GM21786 (cell line): Measurements from ENCODE around the gene CARS1.
"Not testable (repeated sequence)": the region's sequence is repeated elsewhere in the genome, so short reads cannot be mapped to it uniquely, and the experiment has no call there.

Source experiments
- ATAC-seq: cut with Tn5 transposase; IDR thresholded peaks from one replicate; pipeline ENCODE4 v1.9.1; 2021; ENCODE audit not compliant: unreplicated experiment

CARS1 gene

DNA sequence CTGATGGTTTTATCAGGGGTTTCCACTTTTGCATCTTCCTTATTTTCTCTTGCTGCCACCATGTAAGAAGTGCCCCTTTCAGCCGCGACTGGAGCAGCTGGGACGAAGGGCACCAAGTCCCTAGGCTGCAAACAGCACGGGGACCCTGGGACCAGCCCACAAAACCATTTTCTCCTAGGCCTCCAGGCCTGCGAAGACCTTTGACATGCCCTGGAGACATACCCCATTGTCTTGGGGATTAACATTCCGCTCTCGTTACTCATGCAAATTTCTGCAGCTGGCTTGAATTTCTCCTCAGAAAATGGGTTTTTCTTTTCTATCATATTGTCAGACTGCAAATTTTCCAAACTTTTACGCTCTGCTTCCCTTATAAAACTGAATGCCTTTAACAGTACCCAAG is 6.7 kb upstream of the CARS1 start:
- not testable (repeated sequence) for ATAC-seq

DNA sequence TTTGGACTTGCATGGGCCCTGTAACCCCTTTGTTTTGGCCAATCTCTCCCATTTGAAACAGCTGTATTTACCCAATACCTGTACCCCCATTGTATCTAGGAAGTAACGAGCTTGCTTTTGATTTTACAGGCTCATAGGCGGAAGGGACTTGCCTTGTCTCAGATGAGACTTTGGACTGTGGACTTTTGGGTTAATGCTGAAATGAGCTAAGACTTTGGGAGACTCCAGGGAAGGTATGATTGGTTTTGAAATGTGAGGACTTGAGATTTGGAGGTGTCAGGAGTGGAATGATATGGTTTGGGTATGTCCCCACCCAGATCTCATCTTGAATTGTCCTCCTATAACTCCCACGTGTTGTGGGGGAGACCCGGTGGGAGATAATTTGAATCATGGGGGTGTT is 6.2 kb upstream of the CARS1 start:
- not testable (repeated sequence) for ATAC-seq

DNA sequence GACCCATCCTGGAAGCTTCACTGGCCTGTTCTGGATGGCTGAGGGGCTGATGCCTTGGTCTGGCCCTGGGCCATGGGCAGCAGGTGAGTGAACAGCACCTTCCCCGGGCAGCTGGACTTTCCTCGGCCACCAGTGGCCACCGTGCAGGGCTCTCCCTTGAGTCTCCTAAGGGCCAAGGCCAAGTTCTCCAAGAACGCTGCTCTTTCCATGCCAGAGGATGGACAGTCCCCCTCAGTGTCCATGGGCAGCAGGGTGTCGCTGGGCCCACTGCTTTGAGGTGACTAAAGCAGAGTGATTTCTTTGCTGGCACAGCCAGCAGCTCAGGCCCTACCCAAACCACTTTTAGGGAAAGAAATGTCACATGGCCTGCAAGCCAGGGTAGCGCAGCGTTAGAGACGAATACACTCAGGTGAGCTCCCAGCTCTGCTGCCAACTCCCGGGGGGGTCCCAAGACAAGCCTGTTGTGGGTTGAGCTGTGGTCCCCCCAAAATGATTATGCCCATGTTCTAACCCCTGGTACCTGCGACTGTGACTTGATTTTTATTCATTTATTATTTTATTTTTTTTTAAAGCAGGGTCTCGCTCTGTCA is 3.3 kb upstream of the CARS1 start:
- ATAC-seq, result no peak

DNA sequence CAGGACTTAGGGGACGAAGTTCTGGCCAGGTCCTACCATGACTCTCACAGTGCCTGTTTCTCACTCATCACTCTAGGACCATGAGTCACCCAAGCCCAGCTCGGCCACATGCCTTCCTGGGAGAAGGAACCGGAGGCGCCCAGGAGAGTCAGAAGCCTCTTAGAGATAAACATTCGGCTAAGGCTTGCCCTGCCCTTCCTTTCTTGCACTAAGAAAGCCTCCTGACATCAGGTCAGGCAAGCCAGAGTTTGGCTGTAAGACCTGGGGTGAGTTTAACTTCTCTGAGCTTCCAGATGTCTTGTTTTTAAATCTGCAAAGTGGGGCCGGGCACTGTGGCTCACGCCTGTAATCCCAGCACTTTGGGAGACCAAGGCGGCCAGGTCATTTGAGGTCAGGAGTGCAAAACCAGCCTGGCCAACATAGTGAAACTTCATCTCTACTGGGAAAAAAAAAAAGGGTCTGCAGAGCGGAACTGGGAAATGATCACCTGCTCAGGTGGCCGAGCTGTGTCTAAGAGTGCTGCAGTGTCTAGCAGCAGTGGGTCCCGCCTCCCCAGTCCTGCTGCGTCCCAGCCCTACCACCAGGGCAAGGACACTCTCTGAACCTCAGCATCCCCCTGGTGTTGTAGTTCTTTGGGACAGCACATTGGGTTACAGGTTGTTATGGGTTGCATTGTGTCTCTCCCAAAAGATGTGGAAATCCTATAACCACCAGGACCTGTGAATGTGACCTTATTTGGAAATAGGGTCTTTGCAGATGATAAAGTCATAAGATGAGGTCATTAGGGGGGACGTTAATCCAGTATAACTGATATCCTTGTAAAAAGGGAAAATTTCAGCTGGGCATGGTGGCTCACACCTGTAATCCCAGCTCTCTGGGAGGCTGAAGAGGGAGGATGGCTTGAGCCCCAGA is 1.8 kb upstream of the CARS1 start:
- no peak for ATAC-seq

DNA sequence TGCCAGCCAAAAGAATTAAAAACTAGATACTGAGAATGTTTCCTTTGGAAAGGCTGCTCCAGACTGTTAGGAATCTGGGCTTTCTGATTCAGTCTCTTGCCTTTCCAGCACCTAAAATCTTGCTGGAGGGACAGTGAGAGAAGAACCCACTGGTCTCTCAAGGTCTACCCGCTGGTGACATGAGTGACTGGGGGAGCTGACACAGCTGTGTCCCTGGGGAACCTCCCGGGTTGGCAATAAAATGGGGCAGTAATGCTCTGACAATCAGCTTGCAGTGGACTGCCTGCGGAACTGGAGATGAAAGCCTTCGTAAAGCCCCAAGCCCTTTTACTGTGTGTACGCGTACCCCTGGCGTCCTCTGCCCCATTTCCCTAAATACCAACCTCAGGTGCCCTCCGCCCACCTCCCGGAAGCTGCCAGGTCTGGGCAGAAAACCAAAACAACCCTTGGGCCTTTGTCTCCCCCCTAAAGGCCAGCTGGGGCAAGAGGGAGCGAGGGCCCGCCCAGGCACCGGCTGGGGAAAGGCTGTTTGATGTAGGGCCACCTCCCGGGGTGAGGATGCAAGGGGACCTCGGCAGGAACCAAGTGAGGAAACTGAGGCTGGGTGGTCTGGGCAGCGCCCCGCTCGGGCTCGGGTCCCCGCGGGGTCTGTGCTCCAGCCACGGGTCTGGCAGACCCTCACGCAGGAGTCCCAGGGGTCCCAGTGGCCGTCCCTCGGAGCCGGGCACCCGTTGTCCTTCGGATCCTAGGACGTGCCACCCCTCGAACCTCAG is 741 bp downstream of the CARS1 start:
- ATAC-seq, result no peak

DNA sequence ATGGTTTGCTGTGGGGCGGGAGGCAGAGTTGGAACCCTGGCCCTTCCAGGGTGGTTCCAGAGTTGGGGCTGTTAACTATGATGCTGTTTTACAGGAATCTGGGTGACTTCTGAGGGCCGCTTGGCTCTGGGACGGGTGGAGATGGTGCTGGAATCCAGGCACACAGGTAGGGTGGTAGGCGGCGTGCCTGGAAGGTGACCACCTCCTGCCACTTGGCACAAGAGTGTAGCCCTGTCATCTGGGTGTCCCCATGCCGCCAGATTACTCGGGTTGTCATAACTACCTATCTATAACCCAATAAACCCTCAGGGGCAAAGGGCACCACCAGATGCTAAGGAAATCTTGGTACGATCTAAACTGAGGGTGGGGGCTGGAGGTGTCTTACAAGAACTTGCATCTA is 1.3 kb downstream of the CARS1 start:
- no peak for ATAC-seq

DNA sequence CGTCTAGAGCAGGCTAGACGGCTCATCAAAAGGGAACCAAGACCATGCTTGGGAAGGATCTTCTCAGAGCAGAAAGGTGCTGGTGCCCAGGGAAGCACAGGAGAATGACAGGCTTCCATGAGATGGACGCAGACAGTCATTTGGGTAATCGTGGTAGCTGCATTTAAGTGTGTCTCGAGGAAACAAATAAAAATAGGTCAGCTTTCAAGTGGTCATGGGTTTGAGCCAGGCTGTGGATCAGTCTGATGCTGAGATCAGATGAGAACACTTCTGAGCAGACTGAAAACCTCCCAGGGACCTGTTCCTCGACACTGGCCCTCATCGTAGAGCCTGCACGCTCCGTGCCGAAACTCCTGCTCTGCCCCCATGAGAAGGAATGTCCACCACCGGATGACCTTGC is 4.7 kb downstream of the CARS1 start:
- no peak for ATAC-seq

DNA sequence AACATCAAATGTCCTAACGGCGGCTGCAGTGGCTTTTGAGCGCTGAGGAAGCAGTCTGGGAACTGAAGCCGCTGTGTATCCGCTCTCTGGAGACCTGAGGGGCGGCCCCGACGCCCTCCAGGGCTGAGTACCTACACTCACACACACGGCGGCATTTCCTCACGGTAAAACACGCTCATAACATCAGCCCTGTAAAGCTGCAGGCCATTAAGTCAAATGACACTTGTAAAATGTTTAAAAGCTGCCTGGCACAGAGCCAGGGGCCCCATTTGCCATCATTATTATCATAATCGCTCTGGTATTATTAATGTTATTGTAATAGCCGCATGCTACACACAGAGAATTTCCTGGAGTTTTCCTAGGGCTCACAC is 5.1 kb downstream of the CARS1 start:
- ATAC-seq, result no peak

DNA sequence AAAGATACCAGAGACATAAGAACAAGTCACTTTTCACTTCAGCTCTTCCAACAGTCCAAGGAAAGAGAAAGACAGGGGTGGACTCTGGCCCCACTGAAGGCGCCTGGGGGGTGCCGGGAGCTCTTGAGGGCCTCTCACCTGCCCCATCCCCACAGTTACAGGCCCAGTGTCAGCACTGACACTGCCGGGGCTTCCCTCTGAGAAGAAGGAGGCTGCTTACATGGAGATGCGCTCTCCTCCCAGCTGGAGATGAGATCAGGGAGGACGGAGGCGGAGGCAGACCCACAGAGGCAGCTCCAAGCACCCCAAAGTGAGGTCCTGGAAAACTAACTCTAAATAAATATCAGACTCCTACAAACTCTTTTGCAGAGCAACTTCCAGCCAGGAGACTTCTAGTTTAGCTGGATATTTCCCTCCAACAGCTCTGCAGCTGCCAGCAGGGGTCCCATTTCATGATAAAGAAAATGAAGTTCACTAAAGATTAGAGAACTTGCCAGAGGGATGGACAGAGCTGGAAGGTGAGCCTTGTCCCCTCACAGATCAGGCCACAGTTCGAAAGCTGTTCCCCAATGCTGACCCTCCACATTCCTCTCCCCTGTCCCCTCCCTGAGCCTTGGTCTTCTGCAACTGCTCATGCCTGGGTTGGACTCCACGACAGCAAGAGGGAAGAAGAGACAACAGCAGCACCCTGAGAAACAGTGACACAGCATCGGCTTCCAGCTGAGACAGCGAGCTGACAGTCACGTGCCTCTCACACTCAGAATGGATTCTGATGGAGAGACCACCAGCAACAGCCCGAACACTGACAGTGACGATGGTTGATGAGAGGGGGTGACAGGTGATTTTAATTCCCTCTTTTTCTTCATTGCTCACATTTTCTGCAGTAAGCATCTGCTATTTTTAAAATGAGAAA is 5.8 kb downstream of the CARS1 start:
- ATAC-seq, result no peak

DNA sequence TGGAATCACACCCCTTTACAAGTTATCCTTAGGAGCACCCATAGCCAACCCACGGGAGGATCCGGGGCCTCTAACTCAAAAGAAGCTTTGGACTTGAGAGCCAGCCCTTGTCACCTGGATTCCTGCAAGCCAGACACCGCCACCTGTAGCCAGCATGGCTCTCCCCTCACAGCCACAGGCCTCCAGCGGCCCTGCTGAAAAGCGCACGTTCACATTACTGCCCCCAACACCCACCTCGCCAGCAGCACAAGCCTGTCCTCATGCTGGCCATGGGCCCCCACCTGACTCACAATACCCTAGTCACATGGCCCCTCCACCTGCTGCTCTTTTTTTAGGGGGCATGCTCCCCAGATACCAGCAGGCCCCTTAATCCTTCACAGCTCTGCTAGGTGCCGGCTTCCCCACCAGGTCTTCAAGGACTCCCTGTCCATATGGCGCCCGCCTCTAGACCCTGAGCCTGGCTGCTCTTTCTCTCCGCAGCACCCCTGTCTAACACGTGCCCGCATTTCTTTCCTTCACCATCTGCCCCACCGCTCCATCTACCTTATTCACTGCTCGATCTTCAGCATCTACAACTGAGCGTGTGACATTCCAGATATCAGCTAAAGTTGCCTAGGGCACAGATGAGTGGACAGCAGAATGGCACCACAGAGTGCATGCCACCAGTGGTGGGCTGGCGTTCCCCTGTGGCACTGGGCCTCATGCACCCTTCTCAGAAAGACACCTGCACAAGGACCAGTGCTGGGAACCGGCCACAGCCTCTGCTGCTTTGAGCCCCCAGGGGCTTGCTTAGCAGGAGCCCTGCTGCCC is 6.6 kb downstream of the CARS1 start:
- ATAC-seq, result no peak

DNA sequence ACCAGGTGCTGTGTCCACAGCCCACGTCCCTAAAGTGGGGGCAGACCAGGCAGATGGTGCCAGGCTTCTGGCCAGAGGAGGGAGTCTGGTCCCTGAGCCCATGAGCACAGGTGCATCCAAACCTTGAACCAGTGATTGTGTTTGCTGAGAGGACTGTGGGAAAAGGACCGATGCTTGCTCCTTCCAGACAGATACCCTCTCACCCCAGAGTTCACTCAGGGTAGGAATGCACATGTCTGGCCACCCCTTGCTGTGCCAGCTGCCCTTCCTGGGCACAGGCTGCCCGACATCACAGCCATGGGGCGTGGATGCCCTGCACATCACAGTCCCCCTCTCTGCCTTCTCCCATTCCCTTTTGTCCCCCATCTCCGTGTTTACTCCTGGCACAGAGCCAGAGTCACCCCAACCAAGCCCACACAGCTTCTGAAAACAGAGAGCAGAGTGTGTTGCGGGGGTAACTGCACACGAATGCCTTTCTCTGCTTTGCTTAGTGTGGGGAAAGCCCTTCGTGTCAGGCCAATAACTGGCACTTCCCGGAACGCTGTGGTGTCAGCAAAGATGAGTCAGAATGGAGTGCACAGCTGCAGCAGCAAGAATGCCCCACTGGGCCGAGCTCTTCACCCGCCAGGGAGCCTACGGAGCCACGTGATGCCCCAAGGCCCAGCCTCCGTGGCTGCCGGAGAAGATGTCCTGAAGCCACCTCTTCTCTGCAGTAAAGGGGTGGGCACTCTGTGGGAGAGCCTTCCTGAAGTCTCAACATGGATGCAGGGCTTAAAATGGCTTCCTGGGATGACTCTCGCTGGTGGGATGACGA is 7.6 kb downstream of the CARS1 start:
- ATAC-seq, result peak; percentile 89

DNA sequence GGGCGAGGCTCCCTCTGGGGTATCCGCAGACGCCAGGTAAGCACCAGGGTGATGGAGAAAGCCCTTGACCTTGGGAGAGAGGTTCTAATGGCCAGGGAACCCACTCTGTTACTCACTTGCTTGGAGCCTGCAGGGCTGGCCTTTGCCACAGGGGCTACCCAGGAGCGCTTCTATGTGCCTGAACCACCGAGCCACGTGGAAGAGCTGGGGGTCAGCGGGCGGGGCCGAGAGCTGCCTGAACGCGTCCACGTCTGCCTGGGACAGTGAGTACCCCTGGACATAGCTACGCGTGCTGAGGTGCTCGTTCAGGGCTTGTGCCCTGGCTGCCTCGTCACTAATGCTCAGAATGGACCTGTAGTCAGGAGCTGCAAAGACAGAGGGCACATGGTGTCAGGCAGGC is 9.6 kb downstream of the CARS1 start:
- ATAC-seq, result no peak

DNA sequence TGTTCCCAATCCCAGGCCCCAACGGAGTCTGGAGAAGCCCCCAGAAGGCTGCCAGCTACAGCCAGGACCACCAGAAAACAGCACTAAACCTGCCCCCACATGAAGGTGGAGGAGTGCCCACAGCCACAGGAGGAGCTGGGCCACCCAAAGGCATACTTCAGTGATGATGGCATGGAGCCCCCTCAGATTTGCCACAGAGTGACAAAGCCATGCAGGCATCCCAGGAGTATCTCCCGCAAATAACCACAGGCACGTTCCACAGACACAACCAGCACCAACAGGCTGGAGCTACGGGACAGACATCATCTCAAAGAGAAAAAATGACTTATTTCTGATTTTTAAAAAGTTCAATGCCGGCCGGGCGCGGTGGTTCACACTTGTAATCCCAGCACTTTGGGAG is 10.6 kb downstream of the CARS1 start:
- no peak for ATAC-seq

DNA sequence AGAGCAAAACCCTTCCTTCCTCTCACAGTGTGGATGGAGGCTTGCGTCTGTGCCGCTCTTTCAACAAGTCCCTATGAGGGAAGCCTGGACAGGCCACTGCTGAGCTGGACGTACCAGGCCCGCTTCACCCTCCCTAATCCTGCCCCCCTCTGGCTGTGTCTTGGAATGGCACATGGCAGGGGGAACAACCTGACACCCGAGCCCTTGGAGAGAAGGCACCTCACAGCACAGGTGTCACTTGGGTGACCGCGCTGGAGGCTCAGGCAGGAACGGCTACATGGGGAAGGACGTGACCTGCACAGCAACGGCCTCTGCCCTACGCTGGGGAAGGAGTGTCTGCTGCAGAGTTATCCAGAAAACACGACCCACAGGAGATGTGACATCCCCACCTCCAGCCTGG is 11.0 kb downstream of the CARS1 start:
- ATAC-seq, result no peak

DNA sequence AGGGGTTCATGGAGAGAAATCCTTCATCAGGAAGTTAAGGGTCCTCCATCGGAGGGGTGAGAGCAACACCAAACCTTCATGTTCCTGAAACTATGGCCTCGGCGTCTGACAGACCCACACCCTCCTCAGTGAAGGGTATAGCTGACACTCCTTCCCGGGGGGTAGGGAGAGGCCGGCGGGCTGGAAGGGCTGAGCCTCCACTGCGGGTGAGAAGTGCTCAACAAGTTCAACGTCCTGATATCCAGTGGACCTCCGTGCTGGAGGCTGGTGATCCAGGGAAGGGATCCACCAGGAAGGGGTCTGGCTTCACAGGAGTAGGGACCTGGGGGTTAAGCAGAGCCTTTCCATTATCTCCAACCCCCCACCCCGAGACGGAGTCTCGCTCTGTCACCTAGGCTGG is 12.3 kb downstream of the CARS1 start:
- ATAC-seq, result no peak

DNA sequence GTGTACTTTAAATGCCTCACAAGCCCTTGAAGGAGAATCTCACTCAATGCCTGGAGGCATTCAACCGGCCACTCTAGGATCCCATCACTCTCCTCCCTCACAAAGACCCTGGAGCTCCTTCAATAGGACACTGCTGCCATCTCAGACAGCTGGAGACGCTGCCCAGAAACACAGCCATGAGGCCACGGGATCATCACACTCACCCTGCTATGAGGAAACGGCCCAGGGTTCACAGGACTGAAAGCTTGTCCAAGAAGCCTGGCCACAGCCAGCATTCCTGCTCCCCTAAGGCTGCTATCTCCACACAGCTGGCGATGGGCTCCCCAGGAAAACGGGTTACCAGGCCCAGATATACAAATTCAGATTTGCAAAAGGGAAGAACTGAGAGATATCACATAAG is 13.2 kb downstream of the CARS1 start:
- ATAC-seq, result no peak

DNA sequence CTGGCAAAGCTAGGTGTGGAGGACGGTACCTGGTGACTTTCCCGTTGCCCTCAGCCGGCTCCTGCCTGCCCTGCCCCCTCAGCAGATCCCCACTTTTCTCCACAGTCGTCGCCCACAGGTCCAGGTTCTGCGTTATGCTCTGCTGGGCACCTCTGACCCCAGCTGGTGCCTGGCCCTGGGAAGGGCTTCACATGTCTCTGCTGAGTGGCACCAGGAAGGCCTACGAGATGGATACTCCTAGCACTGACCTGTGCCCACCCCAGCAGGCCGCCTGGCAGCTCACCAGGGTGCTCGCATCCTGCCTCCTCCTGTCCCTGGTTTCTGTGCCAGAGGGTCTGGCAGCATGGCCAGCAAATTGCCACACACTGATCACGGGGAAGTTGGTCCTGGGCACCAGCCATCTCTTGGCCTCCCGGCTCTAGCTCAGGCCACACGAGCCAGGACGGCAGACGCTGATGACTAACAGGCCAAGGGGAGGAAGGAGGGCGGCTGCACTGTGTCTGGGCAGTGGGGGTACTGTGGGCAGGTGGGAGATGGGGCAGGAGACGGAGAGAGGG is 13.8 kb downstream of the CARS1 start:
- no peak for ATAC-seq

DNA sequence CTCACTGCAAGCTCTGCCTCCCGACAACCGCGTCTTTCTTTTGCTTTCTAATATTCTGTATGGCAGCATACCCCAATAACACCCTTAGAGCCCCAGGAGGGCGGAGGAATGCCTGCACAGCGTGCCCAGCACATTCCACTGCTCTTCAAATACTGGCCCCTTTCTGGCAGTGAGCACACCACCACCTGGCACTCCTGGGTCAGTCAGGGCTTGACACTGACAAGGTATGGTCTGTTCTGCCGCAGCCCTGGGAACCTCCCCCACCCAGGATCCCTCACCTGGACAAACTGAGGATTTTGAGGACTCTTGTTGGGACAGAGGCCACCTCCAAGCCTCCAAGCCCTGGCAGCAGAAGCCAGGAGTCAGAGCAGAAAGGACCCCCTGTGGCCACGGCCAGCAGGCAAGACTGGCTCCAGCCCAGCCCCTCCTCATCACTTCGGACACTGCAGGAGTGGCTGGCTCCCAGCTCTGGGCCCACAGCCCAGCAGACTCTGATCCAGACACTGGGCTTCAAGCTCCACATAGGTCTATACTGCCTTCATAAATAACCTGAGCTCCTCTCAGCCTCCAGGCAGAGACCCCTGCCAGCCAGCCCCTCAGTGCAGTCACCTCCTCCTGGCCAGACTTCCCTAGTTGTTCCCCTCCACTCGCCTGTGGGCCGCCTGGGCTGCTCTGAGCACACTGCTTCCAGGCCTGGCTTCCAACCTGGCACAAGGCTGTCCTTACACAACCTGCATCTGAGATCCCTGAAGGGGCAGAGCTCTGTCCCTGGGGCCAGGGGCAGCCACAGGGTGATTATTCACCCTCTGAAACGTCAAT is 14.5 kb downstream of the CARS1 start:
- no peak for ATAC-seq
